ENCODE data around the gene CST9.

DNA sequence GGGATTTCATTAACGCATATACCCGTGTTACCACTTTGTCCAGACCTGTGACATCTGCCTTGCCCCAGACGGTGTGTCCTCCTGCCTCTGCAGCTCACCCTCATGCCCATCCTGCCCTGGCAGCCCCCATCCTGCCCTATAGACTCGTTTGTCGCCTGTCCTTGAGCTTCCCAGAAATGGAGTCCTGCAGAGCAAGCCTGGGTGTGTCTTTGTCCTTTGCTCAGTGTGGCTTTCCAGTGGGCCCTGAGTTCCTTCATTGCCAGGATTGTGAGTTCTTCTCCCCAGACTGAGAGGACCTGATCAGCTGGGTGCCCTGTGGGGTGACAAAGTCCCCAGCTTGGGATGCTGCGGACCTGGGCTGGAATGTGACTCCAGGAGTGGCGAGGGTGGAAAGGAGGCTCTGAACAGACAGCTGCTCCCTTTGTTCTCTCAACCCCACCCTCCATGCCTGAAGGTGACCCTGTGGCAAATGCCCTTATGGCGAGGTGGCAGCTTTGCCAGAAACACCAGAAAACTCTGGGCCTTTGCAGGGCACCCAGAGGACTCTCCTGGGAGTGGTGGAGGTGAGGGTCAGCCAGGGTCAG, 34.4 kb upstream of the CST9 start:
- TF ChIP-seq SRSF1 (IDR thresholded peaks at IDR 0.05; ENCODE audit: low read depth, low read length) (no peak), MAFK (IDR thresholded peaks at IDR 0.05; ENCODE audit: low read length) (no peak), TBL1XR1 (IDR thresholded peaks at IDR 0.05; ENCODE audit: low read length in 2 of 2) (no peak), FOXA1 (IDR thresholded peaks at IDR 0.05; ENCODE audit: borderline replicate concordance) (no peak), POLR2A (conservative IDR thresholded peaks at IDR 0.05) (no peak), ESRRA (IDR thresholded peaks at IDR 0.05; ENCODE audit: borderline replicate concordance, low read depth) (no peak), CC2D1A (IDR thresholded peaks at IDR 0.05) (no peak), BRF1 (IDR thresholded peaks at IDR 0.05; ENCODE audit: borderline replicate concordance, extremely low read depth, insufficient read length) (no peak), ZNF24 (IDR thresholded peaks at IDR 0.05) (no peak), RFX7 (CRISPR knock-in tag; IDR thresholded peaks at IDR 0.05) (no peak), NBN (IDR thresholded peaks at IDR 0.05; ENCODE audit: low read depth) (no peak)
- TF ChIP-seq, protein P1, sequence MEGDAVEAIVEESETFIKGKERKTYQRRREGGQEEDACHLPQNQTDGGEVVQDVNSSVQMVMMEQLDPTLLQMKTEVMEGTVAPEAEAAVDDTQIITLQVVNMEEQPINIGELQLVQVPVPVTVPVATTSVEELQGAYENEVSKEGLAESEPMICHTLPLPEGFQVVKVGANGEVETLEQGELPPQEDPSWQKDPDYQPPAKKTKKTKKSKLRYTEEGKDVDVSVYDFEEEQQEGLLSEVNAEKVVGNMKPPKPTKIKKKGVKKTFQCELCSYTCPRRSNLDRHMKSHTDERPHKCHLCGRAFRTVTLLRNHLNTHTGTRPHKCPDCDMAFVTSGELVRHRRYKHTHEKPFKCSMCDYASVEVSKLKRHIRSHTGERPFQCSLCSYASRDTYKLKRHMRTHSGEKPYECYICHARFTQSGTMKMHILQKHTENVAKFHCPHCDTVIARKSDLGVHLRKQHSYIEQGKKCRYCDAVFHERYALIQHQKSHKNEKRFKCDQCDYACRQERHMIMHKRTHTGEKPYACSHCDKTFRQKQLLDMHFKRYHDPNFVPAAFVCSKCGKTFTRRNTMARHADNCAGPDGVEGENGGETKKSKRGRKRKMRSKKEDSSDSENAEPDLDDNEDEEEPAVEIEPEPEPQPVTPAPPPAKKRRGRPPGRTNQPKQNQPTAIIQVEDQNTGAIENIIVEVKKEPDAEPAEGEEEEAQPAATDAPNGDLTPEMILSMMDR (IDR thresholded peaks at IDR 0.05 in 2 of 3, conservative IDR thresholded peaks at IDR 0.05 in 1 of 3; ENCODE audit: insufficient read depth in 2 of 3, low read depth in 1 of 3, low read length in 3 of 3): no peak
- TF ChIP-seq, protein P2, sequence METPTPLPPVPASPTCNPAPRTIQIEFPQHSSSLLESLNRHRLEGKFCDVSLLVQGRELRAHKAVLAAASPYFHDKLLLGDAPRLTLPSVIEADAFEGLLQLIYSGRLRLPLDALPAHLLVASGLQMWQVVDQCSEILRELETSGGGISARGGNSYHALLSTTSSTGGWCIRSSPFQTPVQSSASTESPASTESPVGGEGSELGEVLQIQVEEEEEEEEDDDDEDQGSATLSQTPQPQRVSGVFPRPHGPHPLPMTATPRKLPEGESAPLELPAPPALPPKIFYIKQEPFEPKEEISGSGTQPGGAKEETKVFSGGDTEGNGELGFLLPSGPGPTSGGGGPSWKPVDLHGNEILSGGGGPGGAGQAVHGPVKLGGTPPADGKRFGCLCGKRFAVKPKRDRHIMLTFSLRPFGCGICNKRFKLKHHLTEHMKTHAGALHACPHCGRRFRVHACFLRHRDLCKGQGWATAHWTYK (CRISPR knock-in tag; IDR thresholded peaks at IDR 0.05): no peak
